WTC11 (cell line): ENCODE results near the gene SMYD1. TPM values are rescaled to one million over a fixed set of nuclear protein-coding genes. Genes with fewer than 3 reads are reported as not detected.

Experiments used
- ATAC-seq: fragments of 200-7000 bp; cut with Tn5 transposase; 2 replicates; pipeline ENCODE4 v1.10.0; 2021; ENCODE audit warnings: mild to moderate bottlenecking, moderate library complexity
- CTCF ChIA-PET: fragments of 300-600 bp; sonication (Branson Sonifier 250); formaldehyde crosslinking; loops from one replicate; lab custom pipeline; 2021; ENCODE audit warnings: antibody characterized with exemption; lab: Charles Lee
- POLR2A ChIA-PET: fragments of 350-600 bp; sonication (Branson Sonifier 250); formaldehyde crosslinking; loops from one replicate; lab custom pipeline; 2021; ENCODE audit warnings: antibody characterized with exemption; lab: Charles Lee
- DNase-seq: peaks from one replicate; pipeline ENCODE4 v3.0.0; 2021; ENCODE audit warnings: low spot score
- H3K27ac Mint-ChIP-seq: 2 replicates; pipeline ENCODE4 v1.8.0; 2021; ENCODE audit warnings: mixed read lengths
- H3K27me3 Mint-ChIP-seq: 2 replicates; pipeline ENCODE4 v1.8.0; 2021; ENCODE audit warnings: low read depth, mild to moderate bottlenecking, moderate library complexity, mixed read lengths
- H3K36me3 Mint-ChIP-seq: 2 replicates; pipeline ENCODE4 v1.8.0; 2021; ENCODE audit warnings: mixed read lengths
- H3K4me1 Mint-ChIP-seq: 2 replicates; pipeline ENCODE4 v1.8.0; 2022; ENCODE audit warnings: mixed read lengths
- H3K4me3 Mint-ChIP-seq: 2 replicates; pipeline ENCODE4 v1.8.0; 2021; ENCODE audit warnings: mild to moderate bottlenecking, moderate library complexity, mixed read lengths
- H3K9me3 Mint-ChIP-seq: 2 replicates; pipeline ENCODE4 v1.8.0; 2021; ENCODE audit warnings: mixed read lengths
- FOXJ3 ChIP-seq: sonication (generic); formaldehyde crosslinking; IDR thresholded peaks from 2 replicates; pipeline ENCODE4 v1.9.0; 2021; ENCODE audit warnings: missing genetic modification reagents, mild to moderate bottlenecking, borderline replicate concordance
- GTF2I ChIP-seq: fragments of 250-450 bp; sonication (Bioruptor Pico); conservative IDR thresholded peaks from 2 replicates; pipeline ENCODE4 v1.4.0; 2021; ENCODE audit warnings: mild to moderate bottlenecking
- IRF2 ChIP-seq: sonication (generic); formaldehyde crosslinking; IDR thresholded peaks from 2 replicates; pipeline ENCODE4 v1.8.0; 2022; ENCODE audit warnings: low read depth, missing genetic modification reagents, borderline replicate concordance
- MXD4 ChIP-seq: fragments of 250-450 bp; sonication (Bioruptor Pico); IDR thresholded peaks from 2 replicates; pipeline ENCODE4 v1.8.0; 2021; ENCODE audit warnings: mild to moderate bottlenecking, moderate library complexity, borderline replicate concordance
- NFE2L1 ChIP-seq: sonication (generic); formaldehyde crosslinking; IDR thresholded peaks from 2 replicates; pipeline ENCODE4 v1.8.1; 2023; ENCODE audit warnings: missing genetic modification reagents
- NFYB ChIP-seq: sonication (generic); formaldehyde crosslinking; conservative IDR thresholded peaks from 2 replicates; pipeline ENCODE4 v1.8.0; 2022; ENCODE audit warnings: low read depth, missing genetic modification reagents
- NR2C2 ChIP-seq: sonication (generic); formaldehyde crosslinking; IDR thresholded peaks from 2 replicates; pipeline ENCODE4 v1.8.0; 2022; ENCODE audit warnings: mild to moderate bottlenecking, missing genetic modification reagents
- OVOL2 ChIP-seq: fragments of 250-450 bp; sonication (Bioruptor Pico); IDR thresholded peaks from 2 replicates; pipeline ENCODE4 v1.9.0; 2021; ENCODE audit warnings: mild to moderate bottlenecking, borderline replicate concordance
- RORB ChIP-seq: fragments of 250-450 bp; sonication (Bioruptor Pico); IDR thresholded peaks from 2 replicates; pipeline ENCODE4 v1.9.0; 2021; ENCODE audit warnings: mild to moderate bottlenecking
- TEAD1 ChIP-seq: sonication (generic); formaldehyde crosslinking; IDR thresholded peaks from 2 replicates; pipeline ENCODE4 v1.8.0; 2022; ENCODE audit warnings: mild to moderate bottlenecking, missing genetic modification reagents
- ZNF396 ChIP-seq: fragments of 250-450 bp; sonication (Bioruptor Pico); IDR thresholded peaks from 2 replicates; pipeline ENCODE4 v1.8.0; 2021; ENCODE audit warnings: mild to moderate bottlenecking, moderate library complexity, borderline replicate concordance
- total RNA-seq: library from RNA; stranded (reverse); gene quantifications from 3 replicates; pipeline ENCODE4 v1.2.3, GENCODE V29; 2021
- TF ChIP-seq, protein P1 (sequence below): fragments of 250-450 bp; sonication (Bioruptor Pico); conservative IDR thresholded peaks from 2 replicates; pipeline ENCODE4 v1.9.0; 2021; ENCODE audit warnings: mild to moderate bottlenecking
- TF ChIP-seq, protein P2 (sequence below): sonication (generic); formaldehyde crosslinking; conservative IDR thresholded peaks from 2 replicates; pipeline ENCODE4 v1.8.1; 2023; ENCODE audit warnings: mild to moderate bottlenecking, low read depth, missing genetic modification reagents, moderate library complexity
- TF ChIP-seq, protein P3 (sequence below): sonication (generic); formaldehyde crosslinking; IDR thresholded peaks from 2 replicates; pipeline ENCODE4 v1.8.1; 2023; ENCODE audit warnings: mild to moderate bottlenecking, missing genetic modification reagents, moderate library complexity
- TF ChIP-seq, protein P4 (sequence below): sonication (generic); formaldehyde crosslinking; IDR thresholded peaks from 2 replicates; pipeline ENCODE4 v1.8.1; 2023; ENCODE audit warnings: mild to moderate bottlenecking, missing genetic modification reagents, borderline replicate concordance
- TF ChIP-seq, protein P5 (sequence below): sonication (generic); formaldehyde crosslinking; IDR thresholded peaks from 2 replicates; pipeline ENCODE4 v1.8.1; 2022; ENCODE audit warnings: mild to moderate bottlenecking, missing genetic modification reagents, moderate library complexity, borderline replicate concordance
- TF ChIP-seq, protein P6 (sequence below): sonication (generic); formaldehyde crosslinking; IDR thresholded peaks from 2 replicates; pipeline ENCODE4 v1.8.0; 2022; ENCODE audit warnings: mild to moderate bottlenecking, missing genetic modification reagents

Gene SMYD1
- total RNA-seq, 1 experiment from 2014 or later = not detected

DNA sequence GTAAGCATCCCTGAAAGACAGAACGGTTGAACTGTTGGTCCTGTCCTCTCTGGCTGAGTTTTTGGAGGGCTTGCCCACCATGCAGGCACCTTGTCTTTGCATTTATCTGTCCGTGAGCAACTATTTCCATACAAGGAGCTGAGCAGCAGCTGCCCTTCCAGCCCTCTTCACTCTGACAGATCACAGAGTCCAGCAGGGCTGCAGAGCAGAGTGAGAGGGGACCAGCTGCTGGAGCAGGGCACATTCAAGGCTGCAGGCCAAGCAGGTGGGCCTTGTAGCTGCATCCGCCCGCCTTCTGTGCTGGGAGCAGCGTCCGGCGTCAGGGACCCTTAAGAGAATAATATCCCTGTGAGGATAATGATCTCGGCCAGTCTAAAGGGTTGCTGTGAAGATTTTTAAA, 9.5 kb downstream of the SMYD1 start (continued):
- TF ChIP-seq NR2C2 = no peak
- no peak for TF ChIP-seq OVOL2
- no peak for TF ChIP-seq GTF2I (CRISPR knock-in tag)
- TF ChIP-seq, protein P1, sequence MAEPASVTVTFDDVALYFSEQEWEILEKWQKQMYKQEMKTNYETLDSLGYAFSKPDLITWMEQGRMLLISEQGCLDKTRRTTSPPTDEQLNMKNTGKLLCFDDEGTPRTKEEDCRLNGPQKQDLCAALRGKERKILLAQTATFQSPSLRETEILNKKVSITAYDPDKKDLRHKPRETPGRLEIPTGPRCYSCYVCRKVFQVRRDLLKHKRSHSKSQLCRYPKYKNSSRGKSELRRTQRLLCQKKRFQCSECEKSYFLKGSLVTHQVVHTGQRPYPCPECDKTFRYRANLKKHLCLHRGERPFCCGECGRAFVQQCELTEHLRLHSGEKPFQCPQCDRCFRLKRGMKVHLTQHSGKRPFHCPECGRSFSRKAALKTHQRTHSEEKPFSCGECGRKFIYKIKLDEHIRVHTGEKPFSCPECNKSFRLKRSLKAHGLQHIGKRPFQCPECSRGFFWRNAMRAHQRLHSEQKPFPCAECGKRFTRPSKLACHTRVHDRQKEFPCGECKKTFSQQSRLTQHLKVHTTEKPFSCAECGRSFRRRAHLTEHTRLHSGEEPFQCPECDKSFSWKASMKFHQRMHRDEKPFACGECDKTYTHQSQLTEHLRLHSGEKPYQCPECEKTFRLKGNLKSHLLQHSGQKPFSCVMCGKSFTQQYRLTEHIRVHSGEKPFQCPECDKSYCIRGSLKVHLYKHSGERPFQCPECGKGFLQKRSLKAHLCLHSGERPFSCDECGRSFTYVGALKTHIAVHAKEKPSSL (CRISPR knock-in tag) = no peak
- no peak for TF ChIP-seq TEAD1
- no peak for TF ChIP-seq FOXJ3 (CRISPR knock-in tag)

- Mint-ChIP-seq H3K4me3 (no peak overlapping the region), H3K4me1 (peaks cover 21% of the 10 kb centered on the region), H3K9me3 (peaks cover 10% of the 10 kb centered on the region), H3K36me3 (no peaks in the 10 kb centered on the region), H3K27ac (no peak overlapping the region), H3K27me3 (no peaks in the 10 kb centered on the region; the same call in 1 of the 2 replicates)
- ChIA-PET CTCF (interaction anchor here (4.1 kb wide), 1 partner anchor 18 kb away, joined by 36 read pairs; no protein-coding TSS in a partner anchor), POLR2A (no interaction called here)
- no peak for TF ChIP-seq IRF2 (CRISPR knock-in tag)
- TF ChIP-seq, protein P2, sequence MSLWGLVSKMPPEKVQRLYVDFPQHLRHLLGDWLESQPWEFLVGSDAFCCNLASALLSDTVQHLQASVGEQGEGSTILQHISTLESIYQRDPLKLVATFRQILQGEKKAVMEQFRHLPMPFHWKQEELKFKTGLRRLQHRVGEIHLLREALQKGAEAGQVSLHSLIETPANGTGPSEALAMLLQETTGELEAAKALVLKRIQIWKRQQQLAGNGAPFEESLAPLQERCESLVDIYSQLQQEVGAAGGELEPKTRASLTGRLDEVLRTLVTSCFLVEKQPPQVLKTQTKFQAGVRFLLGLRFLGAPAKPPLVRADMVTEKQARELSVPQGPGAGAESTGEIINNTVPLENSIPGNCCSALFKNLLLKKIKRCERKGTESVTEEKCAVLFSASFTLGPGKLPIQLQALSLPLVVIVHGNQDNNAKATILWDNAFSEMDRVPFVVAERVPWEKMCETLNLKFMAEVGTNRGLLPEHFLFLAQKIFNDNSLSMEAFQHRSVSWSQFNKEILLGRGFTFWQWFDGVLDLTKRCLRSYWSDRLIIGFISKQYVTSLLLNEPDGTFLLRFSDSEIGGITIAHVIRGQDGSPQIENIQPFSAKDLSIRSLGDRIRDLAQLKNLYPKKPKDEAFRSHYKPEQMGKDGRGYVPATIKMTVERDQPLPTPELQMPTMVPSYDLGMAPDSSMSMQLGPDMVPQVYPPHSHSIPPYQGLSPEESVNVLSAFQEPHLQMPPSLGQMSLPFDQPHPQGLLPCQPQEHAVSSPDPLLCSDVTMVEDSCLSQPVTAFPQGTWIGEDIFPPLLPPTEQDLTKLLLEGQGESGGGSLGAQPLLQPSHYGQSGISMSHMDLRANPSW (CRISPR knock-in tag) = no peak
- TF ChIP-seq, protein P3, sequence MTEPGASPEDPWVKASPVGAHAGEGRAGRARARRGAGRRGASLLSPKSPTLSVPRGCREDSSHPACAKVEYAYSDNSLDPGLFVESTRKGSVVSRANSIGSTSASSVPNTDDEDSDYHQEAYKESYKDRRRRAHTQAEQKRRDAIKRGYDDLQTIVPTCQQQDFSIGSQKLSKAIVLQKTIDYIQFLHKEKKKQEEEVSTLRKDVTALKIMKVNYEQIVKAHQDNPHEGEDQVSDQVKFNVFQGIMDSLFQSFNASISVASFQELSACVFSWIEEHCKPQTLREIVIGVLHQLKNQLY (CRISPR knock-in tag) = no peak
- no peak for TF ChIP-seq NFYB (CRISPR knock-in tag)
- TF ChIP-seq NFE2L1 (CRISPR knock-in tag) = no peak
- TF ChIP-seq RORB = no peak
- no peak for TF ChIP-seq MXD4
- TF ChIP-seq, protein P4, sequence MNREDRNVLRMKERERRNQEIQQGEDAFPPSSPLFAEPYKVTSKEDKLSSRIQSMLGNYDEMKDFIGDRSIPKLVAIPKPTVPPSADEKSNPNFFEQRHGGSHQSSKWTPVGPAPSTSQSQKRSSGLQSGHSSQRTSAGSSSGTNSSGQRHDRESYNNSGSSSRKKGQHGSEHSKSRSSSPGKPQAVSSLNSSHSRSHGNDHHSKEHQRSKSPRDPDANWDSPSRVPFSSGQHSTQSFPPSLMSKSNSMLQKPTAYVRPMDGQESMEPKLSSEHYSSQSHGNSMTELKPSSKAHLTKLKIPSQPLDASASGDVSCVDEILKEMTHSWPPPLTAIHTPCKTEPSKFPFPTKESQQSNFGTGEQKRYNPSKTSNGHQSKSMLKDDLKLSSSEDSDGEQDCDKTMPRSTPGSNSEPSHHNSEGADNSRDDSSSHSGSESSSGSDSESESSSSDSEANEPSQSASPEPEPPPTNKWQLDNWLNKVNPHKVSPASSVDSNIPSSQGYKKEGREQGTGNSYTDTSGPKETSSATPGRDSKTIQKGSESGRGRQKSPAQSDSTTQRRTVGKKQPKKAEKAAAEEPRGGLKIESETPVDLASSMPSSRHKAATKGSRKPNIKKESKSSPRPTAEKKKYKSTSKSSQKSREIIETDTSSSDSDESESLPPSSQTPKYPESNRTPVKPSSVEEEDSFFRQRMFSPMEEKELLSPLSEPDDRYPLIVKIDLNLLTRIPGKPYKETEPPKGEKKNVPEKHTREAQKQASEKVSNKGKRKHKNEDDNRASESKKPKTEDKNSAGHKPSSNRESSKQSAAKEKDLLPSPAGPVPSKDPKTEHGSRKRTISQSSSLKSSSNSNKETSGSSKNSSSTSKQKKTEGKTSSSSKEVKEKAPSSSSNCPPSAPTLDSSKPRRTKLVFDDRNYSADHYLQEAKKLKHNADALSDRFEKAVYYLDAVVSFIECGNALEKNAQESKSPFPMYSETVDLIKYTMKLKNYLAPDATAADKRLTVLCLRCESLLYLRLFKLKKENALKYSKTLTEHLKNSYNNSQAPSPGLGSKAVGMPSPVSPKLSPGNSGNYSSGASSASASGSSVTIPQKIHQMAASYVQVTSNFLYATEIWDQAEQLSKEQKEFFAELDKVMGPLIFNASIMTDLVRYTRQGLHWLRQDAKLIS = no peak
- TF ChIP-seq, protein P5, sequence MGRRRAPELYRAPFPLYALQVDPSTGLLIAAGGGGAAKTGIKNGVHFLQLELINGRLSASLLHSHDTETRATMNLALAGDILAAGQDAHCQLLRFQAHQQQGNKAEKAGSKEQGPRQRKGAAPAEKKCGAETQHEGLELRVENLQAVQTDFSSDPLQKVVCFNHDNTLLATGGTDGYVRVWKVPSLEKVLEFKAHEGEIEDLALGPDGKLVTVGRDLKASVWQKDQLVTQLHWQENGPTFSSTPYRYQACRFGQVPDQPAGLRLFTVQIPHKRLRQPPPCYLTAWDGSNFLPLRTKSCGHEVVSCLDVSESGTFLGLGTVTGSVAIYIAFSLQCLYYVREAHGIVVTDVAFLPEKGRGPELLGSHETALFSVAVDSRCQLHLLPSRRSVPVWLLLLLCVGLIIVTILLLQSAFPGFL (CRISPR knock-in tag) = no peak
- TF ChIP-seq, protein P6, sequence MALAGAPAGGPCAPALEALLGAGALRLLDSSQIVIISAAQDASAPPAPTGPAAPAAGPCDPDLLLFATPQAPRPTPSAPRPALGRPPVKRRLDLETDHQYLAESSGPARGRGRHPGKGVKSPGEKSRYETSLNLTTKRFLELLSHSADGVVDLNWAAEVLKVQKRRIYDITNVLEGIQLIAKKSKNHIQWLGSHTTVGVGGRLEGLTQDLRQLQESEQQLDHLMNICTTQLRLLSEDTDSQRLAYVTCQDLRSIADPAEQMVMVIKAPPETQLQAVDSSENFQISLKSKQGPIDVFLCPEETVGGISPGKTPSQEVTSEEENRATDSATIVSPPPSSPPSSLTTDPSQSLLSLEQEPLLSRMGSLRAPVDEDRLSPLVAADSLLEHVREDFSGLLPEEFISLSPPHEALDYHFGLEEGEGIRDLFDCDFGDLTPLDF (CRISPR knock-in tag) = no peak
- no peak for TF ChIP-seq ZNF396 (CRISPR knock-in tag)
- ATAC-seq (no peak), DNase-seq (no peak)
Measured at GRCh38 chr2:88078643-88079172, 11.1 kb downstream of the SMYD1 start.
